Transverse colon (tissue), 4 donors: Measurements from ENCODE around the gene ADSL. TPM values are rescaled to one million over a fixed set of nuclear protein-coding genes. Genes with fewer than 3 reads are reported as not detected.
"Not testable (repeated sequence)": the region's sequence is repeated elsewhere in the genome, so short reads cannot be mapped to it uniquely, and the experiment has no call there.

ENCODE experiments used
- DNase-seq: peaks from one replicate; pipeline ENCODE4 v3.0.0-alpha.2; 2019
- H3K27ac ChIP-seq, 4 donors: fragments of 200-600 bp; sonication (generic); 2 replicates each; pipeline ENCODE4 v1.5.1; 2016 to 2018; ENCODE audit warnings: inconsistent platforms in 4 of 4
- H3K27me3 ChIP-seq: fragments of 200-600 bp; sonication (generic); 2 replicates; pipeline ENCODE4 v1.5.1; 2017; ENCODE audit warnings: inconsistent platforms
- H3K36me3 ChIP-seq, 4 donors: fragments of 200-600 bp; sonication (generic); 2 replicates each; pipeline ENCODE4 v1.5.1; 2017 to 2019; ENCODE audit warnings: inconsistent platforms in 4 of 4
- H3K4me1 ChIP-seq, 4 donors: fragments of 200-600 bp; sonication (generic); 2 replicates each; pipeline ENCODE4 v1.5.1; 2017 to 2020; ENCODE audit warnings: inconsistent platforms in 4 of 4
- H3K4me3 ChIP-seq, 4 donors: fragments of 200-600 bp; sonication (generic); 1 replicate in 1 of 4; 2 replicates in 3 of 4; pipeline versions ENCODE4 v1.5.1 to v1.6.1; 2017 to 2019; ENCODE audit warnings: inconsistent platforms in 4 of 4
- H3K9me3 ChIP-seq, 2 donors: fragments of 200-600 bp; sonication (generic); 2 replicates each; pipeline ENCODE4 v1.5.1; 2017 to 2019; ENCODE audit warnings: inconsistent platforms in 2 of 2
- CTCF ChIP-seq, 5 experiments: fragments of 200-600 bp in 3 of 5; fragments of 450-650 bp in 2 of 5; sonication (generic) in 3 of 5; IDR thresholded peaks; 1 replicate in 2 of 5; 2 replicates in 3 of 5; pipeline ENCODE4 v1.5.1; 2016 to 2017; ENCODE audit warnings: antibody characterized with exemption in 5 of 5, inconsistent platforms in 3 of 5, mild to moderate bottlenecking in 2 of 5, moderate library complexity in 1 of 5
- EP300 ChIP-seq: sonication (generic); formaldehyde crosslinking; IDR thresholded peaks from one replicate; pipeline ENCODE4 v1.6.1; 2017; ENCODE audit warnings: antibody characterized with exemption, low read depth
- POLR2A ChIP-seq: fragments of 450-650 bp; IDR thresholded peaks from one replicate; pipeline ENCODE4 v1.6.1; 2016; ENCODE audit warnings: antibody characterized with exemption, mild to moderate bottlenecking, moderate library complexity
- POLR2AphosphoS5 ChIP-seq, 3 donors: sonication (generic); formaldehyde crosslinking; IDR thresholded peaks; one replicate each; pipeline ENCODE4 v1.6.1; 2016; ENCODE audit warnings: antibody characterized with exemption in 3 of 3
- WGBS, 2 donors: methylation state at CpG; one replicate each; pipeline ENCODE4 v1.1.5; 2018; ENCODE audit warnings: low coverage in 1 of 2; 5-methylcytosine and 5-hydroxymethylcytosine counted together
- in situ Hi-C, 4 donors: fragments of 200-750 bp; cut with MboI; loops; one replicate each; pipeline versions ENCODE4 v1.15.0 to v1.15.1; 2017; ENCODE audit warnings: low sequenced_read_pairs in 3 of 4, low pct_ligation_motif_present in 1 of 4, low pct_unique_long_range_greater_than_20kb in 1 of 4
- intact Hi-C: fragments of 100-400 bp; cut with DNase I; formaldehyde crosslinking; loops from one replicate; pipeline ENCODE4 v1.15.1; 2023; ENCODE audit warnings: low total_unique reads
- total RNA-seq, 4 donors: library from RNA; depleted of rRNA; stranded (reverse); fragments of >200 nt; gene quantifications; one replicate each; pipeline ENCODE4 v1.1.0, GENCODE V29; 2016

Gene ADSL
- total RNA-seq, 4 donors from 2014 or later: 13.5 to 70.7 (median 41.8) TPM

GRCh38 chr22:40310081-40310767 lies 36.1 kb upstream of the ADSL start:
- Histone ChIP-seq H3K9me3 (no peaks in the 10 kb centered on the region), H3K36me3 (peaks cover 0 to 72% (median 15%) of the 10 kb centered on the region in 4 donors), H3K4me3 (no peak overlapping the region), H3K4me1 (peaks cover 4 to 29% (median 12%) of the 10 kb centered on the region in 4 donors), H3K27me3 (no peaks in the 10 kb centered on the region), H3K27ac (peak overlapping the region; percentile 65 to 75 (median 70))
- in situ Hi-C loops (no loop called here), intact Hi-C loops (no loop called here)
- peak; percentile 21 for DNase-seq
- TF ChIP-seq POLR2A: no peak
- TF ChIP-seq POLR2AphosphoS5 (IDR thresholded peaks at IDR 0.05): no peak
- no peak for TF ChIP-seq EP300
- no peak for TF ChIP-seq CTCF (IDR thresholded peaks at IDR 0.05)
- 62 to 74% methylated on average over 4 to 9 of the region's 9 CpGs for WGBS, 2 donors

GRCh38 chr22:40310768-40311120 lies 35.6 kb upstream of the ADSL start:
- intact Hi-C loops: no loop called here
- in situ Hi-C loops: no loop called here
- H3K4me3 ChIP-seq: no peak overlapping the region
- H3K27ac ChIP-seq: peak overlapping the region; percentile 65 to 75 (median 70)
- H3K27me3 ChIP-seq: no peaks in the 10 kb centered on the region
- H3K36me3 ChIP-seq: peaks cover 0 to 77% (median 18%) of the 10 kb centered on the region in 4 donors
- no peaks in the 10 kb centered on the region for H3K9me3 ChIP-seq
- peaks cover 4 to 29% (median 12%) of the 10 kb centered on the region in 4 donors for H3K4me1 ChIP-seq
- 65% methylated on average over 5 of the region's 5 CpGs; no CpG with 5 or more reads in 1 of the 2 donors for WGBS, 2 donors
- no peak for TF ChIP-seq EP300
- no peak for TF ChIP-seq CTCF (IDR thresholded peaks at IDR 0.05)
- DNase-seq: no peak

DNA sequence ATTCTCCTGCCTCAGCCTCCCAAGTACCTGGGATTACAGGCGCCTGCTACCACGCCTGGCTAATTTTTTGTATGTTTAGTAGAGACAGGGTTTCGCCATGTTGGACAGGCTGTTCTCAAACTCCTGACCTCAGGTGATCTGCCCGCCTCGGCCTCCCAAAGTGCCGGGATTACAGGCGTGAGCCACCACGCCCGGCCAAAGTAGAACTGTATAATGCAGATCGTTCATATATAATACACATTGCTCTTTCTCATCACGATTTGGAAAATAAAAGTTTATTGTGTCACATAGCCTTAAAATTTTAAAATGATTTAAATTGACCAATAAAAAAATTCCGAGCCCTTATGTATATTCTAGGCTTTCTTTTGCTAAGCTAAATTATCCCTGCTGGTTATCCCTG lies 34.7 kb upstream of the ADSL start:
- H3K27me3 ChIP-seq, intact Hi-C loops, in situ Hi-C loops, H3K9me3 ChIP-seq, H3K4me3 ChIP-seq: not testable (repeated sequence)
- H3K36me3 ChIP-seq: peaks cover 0 to 84% (median 22%) of the 10 kb centered on the region in 4 donors
- H3K27ac ChIP-seq: peak overlapping the region; percentile 65 to 75 (median 70)
- 76 to 78% methylated on average over 10 to 12 of the region's 12 CpGs for WGBS, 2 donors
- peak; percentile 49 for DNase-seq
- H3K4me1 ChIP-seq: peaks cover 4 to 29% (median 12%) of the 10 kb centered on the region in 4 donors

DNA sequence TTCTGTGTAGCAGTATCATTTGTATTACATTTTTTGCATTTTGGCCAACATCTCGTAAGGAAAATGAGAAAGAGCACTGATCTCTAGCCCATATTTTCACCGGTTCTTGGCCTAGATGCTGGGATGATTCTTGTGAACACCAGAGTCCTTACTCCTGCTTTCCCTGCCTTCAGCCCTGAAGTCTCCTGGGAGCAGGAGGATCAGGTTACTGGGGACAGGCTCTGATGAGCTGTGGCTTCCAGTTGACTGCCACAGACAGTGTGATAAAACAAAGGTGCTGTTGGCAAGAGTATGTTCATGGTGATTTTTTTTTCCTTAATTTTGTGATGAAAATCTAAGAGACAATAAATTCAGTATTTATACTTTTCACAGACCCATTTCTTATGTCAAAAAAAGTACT lies 34.2 kb upstream of the ADSL start:
- Histone ChIP-seq H3K9me3 (no peaks in the 10 kb centered on the region), H3K36me3 (peaks cover 0 to 84% (median 24%) of the 10 kb centered on the region in 4 donors), H3K27me3 (no peaks in the 10 kb centered on the region), H3K4me1 (peaks cover 4 to 29% (median 12%) of the 10 kb centered on the region in 4 donors), H3K27ac (peak overlapping the region; percentile 65 to 75 (median 70)), H3K4me3 (no peak overlapping the region)
- DNase-seq: no peak
- WGBS, 2 donors: 79 to 80% methylated on average over 2 of the region's 2 CpGs
- TF ChIP-seq CTCF (IDR thresholded peaks at IDR 0.05): no peak
- TF ChIP-seq EP300: no peak
- TF ChIP-seq POLR2AphosphoS5 (IDR thresholded peaks at IDR 0.05): no peak
- no peak for TF ChIP-seq POLR2A
- intact Hi-C loops (no loop called here), in situ Hi-C loops (no loop called here)
